HepG2 (cell line): Measurements from ENCODE around the gene BTBD19. TPM values are rescaled to one million over a fixed set of nuclear protein-coding genes. Genes with fewer than 3 reads are reported as not detected.
A peak's percentile ranks its signal among the peaks of the same experiment; 100 is the strongest.

Source experiments
- ETV6 ChIP-seq: sonication (generic); formaldehyde crosslinking; conservative IDR thresholded peaks from 2 replicates; pipeline ENCODE4 v1.4.0; 2020; ENCODE audit warnings: missing genetic modification reagents
- HNF4G ChIP-seq, 2 experiments: sonication (generic) in 1 of 2; formaldehyde crosslinking in 1 of 2; IDR thresholded peaks; 2 replicates each; pipeline versions ENCODE4 v1.4.0 to v1.6.1; 2011 to 2020; ENCODE audit warnings: borderline replicate concordance in 2 of 2, low read depth in 2 of 2, mild to moderate bottlenecking in 2 of 2, low read length in 1 of 2, missing genetic modification reagents in 1 of 2, moderate library complexity in 1 of 2
- IKZF1 ChIP-seq: fragments of 450-650 bp; IDR thresholded peaks from 2 replicates; pipeline ENCODE4 v1.7.1; 2016
- JARID2 ChIP-seq: sonication (generic); formaldehyde crosslinking; IDR thresholded peaks from 2 replicates; pipeline ENCODE4 v1.8.1; 2023; ENCODE audit warnings: missing genetic modification reagents, inconsistent platforms; ENCODE audit not compliant: insufficient replicate concordance
- JUN ChIP-seq: sonication (generic); formaldehyde crosslinking; IDR thresholded peaks from 2 replicates; pipeline ENCODE4 v1.4.0; 2020; ENCODE audit warnings: mild to moderate bottlenecking, missing genetic modification reagents
- KLF11 ChIP-seq: IDR thresholded peaks from 2 replicates; pipeline ENCODE4 v1.6.1; 2016; ENCODE audit warnings: missing compliant biosample characterization
- PRDM10 ChIP-seq: sonication (generic); formaldehyde crosslinking; IDR thresholded peaks from 2 replicates; pipeline ENCODE4 v1.4.0; 2020; ENCODE audit warnings: low read depth, missing genetic modification reagents
- RARG ChIP-seq: sonication (generic); formaldehyde crosslinking; IDR thresholded peaks from 2 replicates; pipeline ENCODE4 v1.4.0; 2020; ENCODE audit warnings: low read depth, mild to moderate bottlenecking, missing genetic modification reagents
- RFXAP ChIP-seq: sonication (generic); formaldehyde crosslinking; IDR thresholded peaks from 2 replicates; pipeline ENCODE4 v1.4.0; 2020; ENCODE audit warnings: missing genetic modification reagents, borderline replicate concordance
- RXRB ChIP-seq: IDR thresholded peaks from 2 replicates; pipeline ENCODE4 v1.6.1; 2016; ENCODE audit warnings: borderline replicate concordance, missing genetic modification reagents, missing compliant biosample characterization
- TFDP1 ChIP-seq: IDR thresholded peaks from 2 replicates; pipeline ENCODE4 v1.6.1; 2016; ENCODE audit warnings: missing compliant biosample characterization, missing genetic modification reagents, borderline replicate concordance
- ZFAT ChIP-seq: sonication (generic); formaldehyde crosslinking; conservative IDR thresholded peaks from 2 replicates; pipeline ENCODE4 v1.8.1; 2023; ENCODE audit warnings: missing genetic modification reagents, inconsistent platforms
- ZNF10 ChIP-seq: sonication (generic); formaldehyde crosslinking; IDR thresholded peaks from 2 replicates; pipeline ENCODE4 v1.4.0; 2020; ENCODE audit warnings: mild to moderate bottlenecking, low read depth, missing genetic modification reagents, borderline replicate concordance
- ZNF121 ChIP-seq: sonication (generic); formaldehyde crosslinking; IDR thresholded peaks from 2 replicates; pipeline ENCODE4 v1.5.0; 2020; ENCODE audit warnings: mild to moderate bottlenecking, missing genetic modification reagents
- ZNF446 ChIP-seq: sonication (generic); formaldehyde crosslinking; IDR thresholded peaks from 2 replicates; pipeline ENCODE4 v1.5.0; 2020; ENCODE audit warnings: mild to moderate bottlenecking, missing genetic modification reagents
- ZNF549 ChIP-seq: sonication (generic); formaldehyde crosslinking; IDR thresholded peaks from 2 replicates; pipeline ENCODE4 v1.5.0; 2020; ENCODE audit warnings: missing genetic modification reagents
- polyA plus RNA-seq, 8 experiments: library from polyadenylated mRNA; depleted of rRNA in 3 of 8; stranded (reverse) in 7 of 8; unstranded in 1 of 8; fragments of >200 nt; fragmentation: Illumina TruSeq in 4 of 8; extraction: Trizol in 4 of 8; gene quantifications; 2 replicates each; pipeline versions ENCODE4 v1.2.1 to v1.2.3, GENCODE V29; 2011 to 2016; ENCODE audit warnings: low read depth in 4 of 8, missing spikeins in 1 of 8, mixed read lengths in 1 of 8; ENCODE audit not compliant: insufficient read depth in 1 of 8
- total RNA-seq, 5 experiments: library from RNA; depleted of rRNA; stranded (reverse); fragments of >200 nt; fragmentation: Illumina TruSeq; extraction: Trizol; gene quantifications; 2 replicates each; pipeline ENCODE4 v1.2.3, GENCODE V29; 2016; ENCODE audit warnings: low read depth in 1 of 5
- TF ChIP-seq, protein P1 (sequence below): sonication (generic); formaldehyde crosslinking; IDR thresholded peaks from 2 replicates; pipeline ENCODE4 v1.8.1; 2022; ENCODE audit warnings: low read depth, mild to moderate bottlenecking, missing genetic modification reagents
- TF ChIP-seq, protein P2 (sequence below): sonication (generic); formaldehyde crosslinking; IDR thresholded peaks from 2 replicates; pipeline ENCODE4 v1.8.0; 2022; ENCODE audit warnings: mild to moderate bottlenecking, missing genetic modification reagents

The BTBD19 gene
- total and polyA plus RNA-seq, 2 of the 13 experiments (the other 11 are each of a cell fraction or from before 2014, with no cell fraction given) = 2.7 to 6.7 TPM

GRCh38 chr1:44784094-44785028 lies 24.0 kb upstream of the BTBD19 start (continued):
- peak; percentile 6; the same call in 1 of the 2 replicates for TF ChIP-seq RXRB (CRISPR knock-in tag)
- peak; percentile 52; the same call in 1 of the 2 replicates for TF ChIP-seq TFDP1
- TF ChIP-seq ZNF446 (CRISPR knock-in tag) = peak; percentile 43
- TF ChIP-seq ZNF121 (CRISPR knock-in tag) = no peak; the same call in 1 of the 2 replicates
- TF ChIP-seq ETV6 (CRISPR knock-in tag) = no peak
- TF ChIP-seq KLF11 = no peak
- no peak for TF ChIP-seq PRDM10 (CRISPR knock-in tag)
- TF ChIP-seq ZFAT (CRISPR knock-in tag) = no peak
- no peak for TF ChIP-seq RFXAP (CRISPR knock-in tag)
- TF ChIP-seq ZNF549 = no peak; the same call in 1 of the 2 replicates
- no peak for TF ChIP-seq IKZF1
- TF ChIP-seq, protein P1, sequence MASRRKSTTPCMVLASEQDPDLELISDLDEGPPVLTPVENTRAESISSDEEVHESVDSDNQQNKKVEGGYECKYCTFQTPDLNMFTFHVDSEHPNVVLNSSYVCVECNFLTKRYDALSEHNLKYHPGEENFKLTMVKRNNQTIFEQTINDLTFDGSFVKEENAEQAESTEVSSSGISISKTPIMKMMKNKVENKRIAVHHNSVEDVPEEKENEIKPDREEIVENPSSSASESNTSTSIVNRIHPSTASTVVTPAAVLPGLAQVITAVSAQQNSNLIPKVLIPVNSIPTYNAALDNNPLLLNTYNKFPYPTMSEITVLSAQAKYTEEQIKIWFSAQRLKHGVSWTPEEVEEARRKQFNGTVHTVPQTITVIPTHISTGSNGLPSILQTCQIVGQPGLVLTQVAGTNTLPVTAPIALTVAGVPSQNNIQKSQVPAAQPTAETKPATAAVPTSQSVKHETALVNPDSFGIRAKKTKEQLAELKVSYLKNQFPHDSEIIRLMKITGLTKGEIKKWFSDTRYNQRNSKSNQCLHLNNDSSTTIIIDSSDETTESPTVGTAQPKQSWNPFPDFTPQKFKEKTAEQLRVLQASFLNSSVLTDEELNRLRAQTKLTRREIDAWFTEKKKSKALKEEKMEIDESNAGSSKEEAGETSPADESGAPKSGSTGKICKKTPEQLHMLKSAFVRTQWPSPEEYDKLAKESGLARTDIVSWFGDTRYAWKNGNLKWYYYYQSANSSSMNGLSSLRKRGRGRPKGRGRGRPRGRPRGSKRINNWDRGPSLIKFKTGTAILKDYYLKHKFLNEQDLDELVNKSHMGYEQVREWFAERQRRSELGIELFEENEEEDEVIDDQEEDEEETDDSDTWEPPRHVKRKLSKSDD (CRISPR knock-in tag) = no peak
- no peak for TF ChIP-seq JUN (CRISPR knock-in tag)
- no peak for TF ChIP-seq ZNF10
- TF ChIP-seq JARID2 (CRISPR knock-in tag) = peak; percentile 92
- no peak for TF ChIP-seq HNF4G (IDR thresholded peaks at IDR 0.05; ENCODE audit: borderline replicate concordance, low read depth, low read length)
- TF ChIP-seq HNF4G (CRISPR knock-in tag; IDR thresholded peaks at IDR 0.05; ENCODE audit: borderline replicate concordance, low read depth) = no peak
- no peak for TF ChIP-seq RARG (CRISPR knock-in tag)
- TF ChIP-seq, protein P2, sequence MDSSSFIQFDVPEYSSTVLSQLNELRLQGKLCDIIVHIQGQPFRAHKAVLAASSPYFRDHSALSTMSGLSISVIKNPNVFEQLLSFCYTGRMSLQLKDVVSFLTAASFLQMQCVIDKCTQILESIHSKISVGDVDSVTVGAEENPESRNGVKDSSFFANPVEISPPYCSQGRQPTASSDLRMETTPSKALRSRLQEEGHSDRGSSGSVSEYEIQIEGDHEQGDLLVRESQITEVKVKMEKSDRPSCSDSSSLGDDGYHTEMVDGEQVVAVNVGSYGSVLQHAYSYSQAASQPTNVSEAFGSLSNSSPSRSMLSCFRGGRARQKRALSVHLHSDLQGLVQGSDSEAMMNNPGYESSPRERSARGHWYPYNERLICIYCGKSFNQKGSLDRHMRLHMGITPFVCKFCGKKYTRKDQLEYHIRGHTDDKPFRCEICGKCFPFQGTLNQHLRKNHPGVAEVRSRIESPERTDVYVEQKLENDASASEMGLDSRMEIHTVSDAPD (CRISPR knock-in tag) = peak; percentile 50; the same call in 1 of the 2 replicates
